GM23338 (cell line): ENCODE data around the gene RBM44.
"Not testable (repeated sequence)": the region's sequence is repeated elsewhere in the genome, so short reads cannot be mapped to it uniquely, and the experiment has no call there.

Experiments used
- CREB1 ChIP-seq: fragments of 250-450 bp; sonication (Bioruptor Pico); IDR thresholded peaks from 2 replicates; pipeline ENCODE4 v1.5.0; 2020; ENCODE audit warnings: low read depth, mild to moderate bottlenecking, moderate library complexity
- CTCF ChIP-seq, 2 experiments: fragments of 200-600 bp in 1 of 2; sonication (generic) in 1 of 2; conservative IDR thresholded peaks; 2 replicates each; pipeline versions ENCODE4 v1.5.1 to v1.6.1; 2016 to 2017; ENCODE audit warnings: antibody characterized with exemption in 2 of 2, low read depth in 2 of 2, mild to moderate bottlenecking in 2 of 2, moderate library complexity in 1 of 2
- ETS1 ChIP-seq: IDR thresholded peaks from 2 replicates; pipeline ENCODE4 v1.6.1; 2016; ENCODE audit warnings: antibody characterized with exemption
- EZH2 ChIP-seq: fragments of 200-600 bp; sonication (generic); IDR thresholded peaks from one replicate; pipeline ENCODE4 v1.8.0; 2017; ENCODE audit warnings: antibody characterized with exemption, mild to moderate bottlenecking, low read depth; ENCODE audit not compliant: unreplicated experiment
- EZH2phosphoT487 ChIP-seq: fragments of 200-600 bp; sonication (generic); IDR thresholded peaks from one replicate; pipeline ENCODE4 v1.8.1; 2018; ENCODE audit warnings: antibody characterized with exemption; ENCODE audit not compliant: unreplicated experiment
- JUNB ChIP-seq: IDR thresholded peaks from one replicate; pipeline ENCODE4 v1.6.1; 2016; ENCODE audit warnings: antibody characterized with exemption; ENCODE audit not compliant: unreplicated experiment
- NANOG ChIP-seq: IDR thresholded peaks from 2 replicates; pipeline ENCODE4 v1.6.1; 2016; ENCODE audit warnings: antibody characterized with exemption, borderline replicate concordance
- POLR2AphosphoS5 ChIP-seq: IDR thresholded peaks from 2 replicates; pipeline ENCODE4 v1.6.1; 2016; ENCODE audit warnings: antibody characterized with exemption, low read depth
- REST ChIP-seq: IDR thresholded peaks from one replicate; pipeline ENCODE4 v1.6.1; 2018; ENCODE audit warnings: antibody characterized with exemption; ENCODE audit not compliant: unreplicated experiment
- STAT1 ChIP-seq: IDR thresholded peaks from one replicate; pipeline ENCODE4 v1.6.1; 2016; ENCODE audit warnings: antibody characterized with exemption; ENCODE audit not compliant: unreplicated experiment
- ZNF331 ChIP-seq: fragments of 250-450 bp; sonication (Bioruptor Pico); IDR thresholded peaks from 2 replicates; pipeline ENCODE4 v1.5.0; 2020; ENCODE audit warnings: low read depth, mild to moderate bottlenecking, moderate library complexity

GRCh38 chr2:237750441-237750840 is 48.1 kb upstream of the RBM44 start:
- not testable (repeated sequence) for TF ChIP-seq POLR2AphosphoS5; CTCF (conservative IDR thresholded peaks at IDR 0.05; ENCODE audit: low read depth in 2 of 2); CREB1; REST; EZH2phosphoT487; EZH2; JUNB; ETS1; NANOG; STAT1; ZNF331
